Mesenteric fat pad (tissue), 1 donor: ENCODE results near the gene F8A3. TPM values are rescaled to one million over a fixed set of nuclear protein-coding genes. Genes with fewer than 3 reads are reported as not detected.
"Not testable (repeated sequence)": the region's sequence is repeated elsewhere in the genome, so short reads cannot be mapped to it uniquely, and the experiment has no call there.

Experiments
- DNase-seq: peaks from one replicate; pipeline ENCODE4 v3.0.0-alpha.2; 2020; ENCODE audit warnings: low spot score
- long read RNA-seq: library from polyadenylated mRNA; unstranded; transcript quantifications from one replicate; pipeline ENCODE4 v2.0.0, GENCODE V29; 2020
- microRNA-seq: library from miRNA; unstranded; fragments of <30 nt; microRNA quantifications from one replicate; pipeline ENCODE4 v1.2.0, GENCODE V29; 2020; ENCODE audit warnings: borderline number of aligned reads
- total RNA-seq: library from RNA; stranded (reverse); fragmentation: NEBNext Ultra II Directional; extraction: Animal tissue kit (Norgen Biotek cat#: 25700); gene quantifications from one replicate; pipeline ENCODE4 v1.2.1, GENCODE V29; 2021
- donor health status: DM: yes; HTN: yes; CAD: no.

Gene F8A3
- 19.4 TPM for total RNA-seq
- long read RNA-seq, partial matches to known transcripts: 0 of 3 reads
- long read RNA-seq, other reads (novel, unspliced or antisense): 0 of 3 reads

- not testable (repeated sequence) for DNase-seq
These were observed at the start of gene F8A3 for GRCh38 chrX:155458471-155458870. Gene F8A3 (minus strand): TSS chrX:155458620. CDS start chrX:155458600, 20 bp downstream.

GRCh38 chrX:155505296-155505695 is 46.9 kb upstream of the F8A3 start:
- DNase-seq: no peak

GRCh38 chrX:155495134-155495533 is 36.7 kb upstream of the F8A3 start:
- DNase-seq: not testable (repeated sequence)

- DNase-seq: not testable (repeated sequence)
These were observed 33.0 kb upstream of the F8A3 start for GRCh38 chrX:155491421-155491820.

- not testable (repeated sequence) for DNase-seq
These were observed 18.7 kb upstream of the F8A3 start for GRCh38 chrX:155477136-155477535.

GRCh38 chrX:155466269-155466938 is 8.0 kb upstream of the F8A3 start:
- not testable (repeated sequence) for DNase-seq

- DNase-seq: not testable (repeated sequence)
These were observed 2.1 kb upstream of the F8A3 start for GRCh38 chrX:155460501-155460900.

GRCh38 chrX:155457761-155458447 is 516 bp downstream of the F8A3 start:
- DNase-seq: not testable (repeated sequence)

GRCh38 chrX:155441097-155441496 is 17.3 kb downstream of the F8A3 start:
- DNase-seq: no peak

- DNase-seq: no peak
These were observed 22.7 kb downstream of the F8A3 start for GRCh38 chrX:155435744-155436112.

- DNase-seq: no peak
These were observed 23.3 kb downstream of the F8A3 start for GRCh38 chrX:155434906-155435743.

GRCh38 chrX:155417769-155418168 is 40.7 kb downstream of the F8A3 start:
- DNase-seq: no peak

Small RNA genes lying within 50 kb of the gene (microRNA-seq; reads per million reads assigned to microRNA genes)
- gene MIR1184-3: not detected

Other genes starting within 250 kb of the F8A3 start
- gene VBP1, start 242.2 kb downstream of the F8A3 start, total RNA-seq: 32.3 TPM
- gene RAB39B, start 194.1 kb downstream of the F8A3 start, total RNA-seq: 0.13 TPM
- gene CLIC2, start 124.0 kb downstream of the F8A3 start, total RNA-seq: 20.8 TPM
- not detected for gene F8A2, start 76.5 kb downstream of the F8A3 start, total RNA-seq
- gene SPRY3, start 154.0 kb upstream of the F8A3 start, total RNA-seq: 2.0 TPM
- 20.5 TPM for gene TMLHE, start 154.3 kb upstream of the F8A3 start, total RNA-seq